ENCODE results near the gene STAT5B. TPM values are rescaled to one million over a fixed set of nuclear protein-coding genes. Genes with fewer than 3 reads are reported as not detected.
"Not testable (repeated sequence)": the region's sequence is repeated elsewhere in the genome, so short reads cannot be mapped to it uniquely, and the experiment has no call there.

The STAT5B gene
- total RNA-seq, 2 experiments from 2014 or later, result 92.7 to 94.4 TPM

DNA sequence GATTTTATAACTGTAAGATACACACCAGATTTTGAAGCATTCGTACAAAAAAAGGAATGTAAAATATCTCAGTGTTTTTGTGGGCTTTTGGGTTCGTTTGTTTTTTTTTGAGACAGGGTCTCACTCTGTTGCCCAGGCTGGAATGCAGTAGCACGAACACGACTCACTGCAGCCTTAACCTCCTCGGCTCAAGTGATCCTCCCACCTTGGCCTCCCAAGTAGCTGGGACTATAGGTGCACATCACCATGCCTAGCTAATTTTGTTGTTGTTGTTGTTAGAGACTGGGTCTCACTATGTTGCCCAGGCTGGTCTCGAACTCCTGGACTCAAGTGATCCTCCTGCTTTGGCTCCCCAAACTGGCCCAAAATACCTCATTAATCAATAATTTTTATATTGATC is 15.9 kb downstream of the STAT5B start:
- POLR2A ChIA-PET, result interaction anchor here (2.6 kb wide), 1 partner anchor 10 kb away, joined by 8 read pairs; no protein-coding TSS in a partner anchor
- Mint-ChIP-seq H3K27ac (no peak overlapping the region), H3K4me3 (no peak overlapping the region), H3K27me3 (ENCODE audit: low read depth) (no peaks in the 10 kb centered on the region), H3K4me1 (ENCODE audit: low read depth) (peaks cover 3% of the 10 kb centered on the region), H3K36me3 (ENCODE audit: low read depth) (peaks cover 3% of the 10 kb centered on the region), H3K9me3 (ENCODE audit: insufficient read depth) (no peaks in the 10 kb centered on the region)
- ATAC-seq (no peak), DNase-seq (no peak)
- CTCF ChIA-PET, result interaction anchor here (0.8 to 1.3 kb wide), 3 partner anchors 9 to 13 kb away, joined by 3 to 4 read pairs (median 3); no protein-coding TSS in a partner anchor

DNA sequence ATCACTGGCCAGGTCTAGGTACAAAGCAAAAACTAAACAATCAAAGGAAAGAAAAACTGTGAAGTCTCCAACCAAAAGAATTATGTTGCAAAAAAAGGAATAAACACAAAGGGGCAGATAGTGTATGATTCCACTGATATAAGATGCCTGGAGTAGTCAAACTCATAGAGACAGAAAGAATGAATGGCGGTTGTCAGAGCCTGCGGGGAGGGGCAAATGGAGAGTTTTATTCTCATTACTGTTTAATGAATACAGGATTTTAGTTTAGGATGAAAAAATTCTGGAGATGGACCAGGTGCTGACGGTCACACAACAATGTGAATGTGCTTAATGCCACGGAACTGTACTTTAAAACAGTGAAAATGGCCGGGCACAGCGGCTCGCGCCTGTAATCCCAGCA is 20.7 kb downstream of the STAT5B start:
- peaks cover 20% of the 10 kb centered on the region for H3K4me1 Mint-ChIP-seq (ENCODE audit: low read depth)
- ATAC-seq (no peak), DNase-seq (no peak)
- no peak overlapping the region for H3K4me3 Mint-ChIP-seq
- ChIA-PET CTCF (interaction anchor here (2.4 kb wide), 1 partner anchor 33 kb away, joined by 8 read pairs; no protein-coding TSS in a partner anchor), POLR2A (interaction anchor here (0.5 kb wide), 1 partner anchor 24 kb away, joined by 3 read pairs; no protein-coding TSS in a partner anchor)
- H3K36me3 Mint-ChIP-seq (ENCODE audit: low read depth), result peaks cover 2% of the 10 kb centered on the region
- H3K27me3 Mint-ChIP-seq (ENCODE audit: low read depth), result no peaks in the 10 kb centered on the region
- no peak overlapping the region for H3K27ac Mint-ChIP-seq
- no peaks in the 10 kb centered on the region for H3K9me3 Mint-ChIP-seq (ENCODE audit: insufficient read depth)

DNA sequence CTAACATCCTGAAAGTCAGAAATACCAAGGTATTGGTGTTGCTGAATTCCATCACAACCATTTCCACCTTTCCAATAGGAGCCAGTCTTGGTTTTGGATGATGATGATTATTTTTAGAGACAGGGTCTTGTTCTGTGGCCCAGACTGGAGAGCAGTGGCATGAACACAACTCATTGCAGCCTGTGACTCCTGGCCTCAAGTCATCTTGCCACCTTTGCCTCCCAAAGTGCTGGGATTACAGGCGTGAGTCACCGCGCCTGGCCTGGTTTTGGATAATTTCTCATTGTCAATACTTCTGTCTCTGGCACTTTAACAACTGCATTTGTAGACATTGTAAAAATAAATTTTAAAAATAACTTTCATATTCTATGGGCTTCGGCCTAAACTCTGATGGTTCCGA is 22.6 kb downstream of the STAT5B start:
- DNase-seq (no peak), ATAC-seq (no peak)
- no peak overlapping the region for H3K27ac Mint-ChIP-seq
- peaks cover 37% of the 10 kb centered on the region for H3K4me1 Mint-ChIP-seq (ENCODE audit: low read depth)
- H3K9me3 Mint-ChIP-seq (ENCODE audit: insufficient read depth), result no peaks in the 10 kb centered on the region
- no peaks in the 10 kb centered on the region for H3K27me3 Mint-ChIP-seq (ENCODE audit: low read depth)
- peaks cover 9% of the 10 kb centered on the region for H3K36me3 Mint-ChIP-seq (ENCODE audit: low read depth)
- H3K4me3 Mint-ChIP-seq, result no peak overlapping the region
- POLR2A ChIA-PET, result no interaction called here
- CTCF ChIA-PET, result interaction anchor here (1.1 to 2.4 kb wide), 4 partner anchors 16 to 58 kb away, joined by 3 to 8 read pairs (median 4); no protein-coding TSS in a partner anchor

DNA sequence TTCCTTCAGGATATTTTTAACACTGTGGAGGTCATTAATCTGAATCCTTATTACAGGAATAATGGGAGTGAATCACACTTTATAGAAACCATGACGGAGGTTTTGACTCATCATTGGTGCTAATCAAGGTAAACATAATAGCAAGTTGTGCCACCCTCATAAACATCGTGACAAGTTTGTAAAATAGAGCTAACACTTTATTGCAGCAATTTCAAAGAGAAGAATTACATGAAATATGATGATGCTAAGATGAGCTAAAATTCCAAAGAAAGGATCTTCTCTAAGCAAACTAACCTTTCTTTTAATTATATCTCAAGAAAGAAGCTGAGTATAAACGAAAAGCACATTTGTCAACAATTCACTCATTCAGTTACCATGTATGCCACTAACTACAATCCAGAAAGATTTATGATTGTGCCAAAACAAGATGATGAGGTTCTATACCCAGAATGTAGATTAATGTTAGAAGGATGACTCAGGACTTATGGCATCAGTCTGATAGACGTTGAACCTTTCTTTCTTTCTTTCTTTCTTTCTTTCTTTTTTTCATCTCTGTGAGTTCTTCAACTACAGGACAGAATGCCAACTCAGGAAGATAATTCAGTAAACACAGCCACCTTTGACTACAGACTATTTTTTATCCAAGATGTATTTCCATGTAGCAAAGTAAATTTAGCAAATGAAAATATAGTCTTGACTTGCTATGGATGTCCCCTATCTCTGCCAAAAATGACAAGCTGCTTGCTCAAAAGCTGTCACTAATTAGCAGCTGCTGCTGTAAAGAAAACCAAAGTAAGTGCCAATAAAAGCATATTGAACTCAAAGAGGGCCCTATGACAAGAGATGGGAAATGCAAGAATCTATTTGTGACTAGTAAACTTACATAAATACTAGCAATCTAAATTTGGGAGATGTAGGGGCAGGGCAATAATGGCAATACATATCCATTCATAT is 23.3 kb downstream of the STAT5B start:
- no peaks in the 10 kb centered on the region for H3K27me3 Mint-ChIP-seq (ENCODE audit: low read depth)
- H3K36me3 Mint-ChIP-seq (ENCODE audit: low read depth), result peaks cover 9% of the 10 kb centered on the region
- no peak overlapping the region for H3K4me3 Mint-ChIP-seq
- H3K27ac Mint-ChIP-seq, result peak overlapping the region; percentile 0
- ChIA-PET CTCF (interaction anchor here (0.9 to 1.6 kb wide), 5 partner anchors 10 to 59 kb away, joined by 3 to 7 read pairs (median 4); no protein-coding TSS in a partner anchor), POLR2A (interaction anchor here (7.0 kb wide), 1 partner anchor 20 kb away, joined by 128 read pairs; the partner anchor contains the start of gene STAT5B)
- peaks cover 43% of the 10 kb centered on the region for H3K4me1 Mint-ChIP-seq (ENCODE audit: low read depth)
- H3K9me3 Mint-ChIP-seq (ENCODE audit: insufficient read depth), result no peaks in the 10 kb centered on the region
- no peak for DNase-seq
- ATAC-seq, result no peak

DNA sequence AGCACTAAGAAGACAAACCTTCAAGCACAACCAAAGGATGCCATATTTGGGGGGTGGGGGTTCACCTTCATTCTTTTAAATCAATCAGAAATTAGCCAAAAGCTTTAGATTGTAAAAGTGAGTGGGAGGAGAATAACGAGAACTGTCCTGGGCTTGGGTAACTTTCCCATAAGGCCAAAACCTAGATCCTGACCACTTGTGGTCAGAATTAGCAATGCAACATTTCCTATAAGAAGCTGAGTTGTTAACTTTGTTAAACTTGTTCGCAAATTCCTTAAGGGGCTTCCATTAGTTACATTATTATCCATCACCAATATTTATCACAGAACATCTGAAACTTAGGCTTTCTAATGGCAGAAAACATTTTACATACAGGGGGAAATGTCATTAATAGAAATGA is 25.1 kb downstream of the STAT5B start:
- ATAC-seq (no peak), DNase-seq (no peak)
- ChIA-PET POLR2A (interaction anchor here (0.6 to 7.0 kb wide), 2 partner anchors 22 to 29 kb away, joined by 6 to 128 read pairs; partner anchors contain the start of gene STAT5B), CTCF (interaction anchor here (0.8 to 2.7 kb wide), 8 partner anchors 12 to 133 kb away, joined by 3 to 24 read pairs (median 5); no protein-coding TSS in a partner anchor)
- Mint-ChIP-seq H3K4me1 (ENCODE audit: low read depth) (peaks cover 58% of the 10 kb centered on the region), H3K27me3 (ENCODE audit: low read depth) (no peaks in the 10 kb centered on the region), H3K36me3 (ENCODE audit: low read depth) (peaks cover 14% of the 10 kb centered on the region), H3K27ac (no peak overlapping the region), H3K9me3 (ENCODE audit: insufficient read depth) (no peaks in the 10 kb centered on the region), H3K4me3 (no peak overlapping the region)

DNA sequence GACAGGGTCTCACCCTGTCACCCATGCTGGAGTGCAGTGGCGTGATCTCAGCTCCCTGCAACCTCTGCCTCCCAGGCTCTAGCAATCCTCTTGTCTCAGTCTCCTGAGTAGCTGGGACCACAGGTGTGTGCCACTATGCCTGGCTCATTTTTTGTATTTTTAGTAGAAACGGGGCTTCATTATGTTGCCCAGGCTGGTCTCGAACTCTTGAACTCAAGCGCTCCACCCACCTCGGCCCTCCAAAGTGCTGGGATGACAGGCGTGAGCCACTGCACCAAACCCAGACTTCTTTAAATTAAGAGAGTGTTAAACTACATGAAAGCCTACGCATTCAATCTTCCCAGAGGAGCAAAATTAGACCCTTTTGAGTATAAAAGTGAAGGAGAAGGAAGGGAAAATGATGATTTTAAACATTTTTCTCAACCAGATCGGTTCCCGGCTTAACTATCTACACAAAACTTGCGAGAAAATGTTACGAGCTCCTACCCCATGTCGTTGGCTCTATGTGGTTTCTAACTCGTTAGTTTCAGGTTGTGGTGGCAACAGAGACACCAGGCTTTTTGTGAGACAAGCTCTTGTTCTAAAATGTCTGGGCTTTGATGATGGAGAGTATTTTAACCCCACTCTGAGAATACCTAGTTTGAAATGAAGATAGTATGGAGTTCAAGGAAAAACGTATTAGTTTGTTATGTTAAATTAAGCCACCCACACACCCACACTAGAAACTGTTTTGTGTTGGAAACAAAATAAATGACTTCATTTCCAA is 26.3 kb downstream of the STAT5B start:
- POLR2A ChIA-PET, result interaction anchor here (0.7 to 7.0 kb wide), 11 partner anchors 8 to 233 kb away, joined by 3 to 128 read pairs (median 5); partner anchors contain the start of genes DNAJC7, GHDC, STAT3 and STAT5A

DNA sequence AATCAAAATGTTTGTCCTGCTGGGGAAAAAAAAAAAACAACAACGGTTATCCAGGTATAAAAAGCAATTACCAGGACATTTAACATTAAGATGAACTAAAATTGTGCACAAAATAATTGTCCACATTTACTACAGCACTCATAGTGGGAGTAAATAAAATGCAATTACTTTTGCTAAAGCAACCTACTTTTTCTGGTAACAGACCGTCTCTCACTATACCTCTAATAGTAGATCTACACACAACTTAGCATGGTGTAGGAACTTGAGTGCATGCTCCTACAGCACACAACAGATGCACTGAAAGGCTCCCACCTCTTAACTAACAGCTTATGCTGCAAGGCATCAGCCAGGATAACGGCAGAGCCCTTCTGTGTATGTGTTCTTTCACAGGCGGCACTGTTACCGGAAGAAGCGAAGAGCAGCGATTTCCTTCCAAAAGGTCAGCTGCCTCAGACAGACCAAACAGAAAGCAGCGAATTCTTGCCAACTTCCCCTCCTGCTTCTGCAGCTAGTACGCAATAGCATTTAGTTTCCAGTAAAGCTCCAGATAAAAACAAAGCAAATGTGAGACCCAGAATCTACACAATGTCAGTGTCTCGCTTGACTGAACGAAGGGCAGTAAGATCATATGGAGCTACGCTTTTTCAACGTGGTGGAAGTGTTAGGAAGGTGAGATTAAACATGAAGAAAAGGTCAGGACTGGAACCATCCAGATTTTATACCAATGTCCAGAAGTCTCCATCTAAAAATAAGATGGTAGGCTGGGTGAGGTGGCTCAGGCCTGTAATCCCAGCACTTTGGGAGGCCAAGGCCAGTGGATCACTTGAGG is 27.6 kb downstream of the STAT5B start:
- CTCF ChIA-PET, result interaction anchor here (0.6 to 3.0 kb wide), 15 partner anchors 12 to 279 kb away, joined by 3 to 34 read pairs (median 4); partner anchors contain the start of genes GHDC, KCNH4, STAT5A and STAT5B
- H3K4me3 Mint-ChIP-seq, result peak overlapping the region; percentile 78
- H3K4me1 Mint-ChIP-seq (ENCODE audit: low read depth), result peaks cover 65% of the 10 kb centered on the region
- peak overlapping the region; percentile 90 for H3K27ac Mint-ChIP-seq
- peak; percentile 93 for ATAC-seq
- H3K27me3 Mint-ChIP-seq (ENCODE audit: low read depth), result no peaks in the 10 kb centered on the region
- POLR2A ChIA-PET, result interaction anchor here (0.6 to 7.0 kb wide), 17 partner anchors 10 to 387 kb away, joined by 3 to 128 read pairs (median 5); partner anchors contain the start of genes DNAJC7, GHDC, STAT3 and STAT5A
- peaks cover 16% of the 10 kb centered on the region for H3K36me3 Mint-ChIP-seq (ENCODE audit: low read depth)
- DNase-seq, result peak; percentile 88
- H3K9me3 Mint-ChIP-seq (ENCODE audit: insufficient read depth), result no peaks in the 10 kb centered on the region

More for the DNA sequence above, 26.3 kb downstream of the STAT5B start:
- peaks cover 61% of the 10 kb centered on the region for H3K4me1 Mint-ChIP-seq (ENCODE audit: low read depth)
- CTCF ChIA-PET, result interaction anchor here (0.7 to 2.7 kb wide), 15 partner anchors 13 to 278 kb away, joined by 3 to 24 read pairs (median 4); partner anchors contain the start of genes KCNH4, STAT5A and STAT5B
- no peaks in the 10 kb centered on the region for H3K27me3 Mint-ChIP-seq (ENCODE audit: low read depth)
- peak; percentile 65 for DNase-seq
- peaks cover 15% of the 10 kb centered on the region for H3K36me3 Mint-ChIP-seq (ENCODE audit: low read depth)
- H3K9me3 Mint-ChIP-seq (ENCODE audit: insufficient read depth), result no peaks in the 10 kb centered on the region
- peak overlapping the region; percentile 84 for H3K27ac Mint-ChIP-seq
- ATAC-seq, result peak; percentile 61
- H3K4me3 Mint-ChIP-seq, result peak overlapping the region; percentile 63

DNA sequence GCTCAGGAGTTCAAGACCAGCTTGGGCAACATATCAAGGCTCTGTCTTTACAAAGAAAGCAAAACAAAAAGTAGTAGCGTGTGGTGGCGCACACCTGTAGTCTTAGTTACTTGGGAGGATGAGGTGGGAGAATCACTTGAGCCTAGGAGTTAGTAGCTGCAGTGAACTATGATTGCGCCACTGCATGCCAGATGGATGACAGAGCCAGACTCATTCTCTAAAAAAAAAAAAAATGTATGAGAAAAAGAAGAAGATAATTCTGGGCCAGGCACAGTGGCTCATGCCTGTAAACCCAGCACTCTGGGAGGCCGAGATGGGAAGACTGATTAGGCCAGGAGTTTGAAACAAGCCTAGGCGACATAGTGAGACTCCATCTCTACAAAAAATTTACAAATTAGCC is 28.5 kb downstream of the STAT5B start:
- Mint-ChIP-seq H3K9me3 (ENCODE audit: insufficient read depth) (no peaks in the 10 kb centered on the region), H3K4me1 (ENCODE audit: low read depth) (peaks cover 60% of the 10 kb centered on the region), H3K27me3 (ENCODE audit: low read depth) (no peaks in the 10 kb centered on the region), H3K27ac (peak overlapping the region; percentile 77), H3K36me3 (ENCODE audit: low read depth) (peaks cover 16% of the 10 kb centered on the region), H3K4me3 (peak overlapping the region; percentile 10)
- ATAC-seq (no peak), DNase-seq (no peak)
- ChIA-PET POLR2A (interaction anchor here (0.7 to 7.0 kb wide), 5 partner anchors 16 to 147 kb away, joined by 3 to 128 read pairs (median 15); partner anchors contain the start of genes STAT5A and STAT5B), CTCF (interaction anchor here (0.6 to 3.0 kb wide), 11 partner anchors 13 to 247 kb away, joined by 3 to 34 read pairs (median 3); partner anchors contain the start of genes GHDC and STAT3)

DNA sequence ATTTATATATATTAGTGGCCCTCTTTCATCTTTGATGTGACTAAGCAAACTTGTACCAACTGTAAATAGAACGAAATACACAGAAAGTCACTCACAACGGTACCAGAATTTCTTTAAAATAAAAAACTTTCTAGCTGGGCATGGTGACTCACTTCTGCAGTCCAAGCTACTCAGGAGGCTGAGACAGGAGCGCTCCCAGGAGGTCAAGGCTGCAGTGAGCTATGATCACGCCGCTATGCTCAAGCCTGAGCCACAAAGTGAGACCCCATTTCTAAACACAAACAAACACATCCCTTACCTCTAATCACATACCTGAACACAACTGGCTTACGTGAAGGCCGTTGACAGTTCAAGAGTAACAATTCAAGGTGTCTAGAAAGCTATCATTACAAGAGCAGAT is 29.7 kb downstream of the STAT5B start:
- Mint-ChIP-seq H3K27ac (peak overlapping the region; percentile 77), H3K27me3 (ENCODE audit: low read depth) (no peaks in the 10 kb centered on the region), H3K36me3 (ENCODE audit: low read depth) (peaks cover 16% of the 10 kb centered on the region), H3K4me3 (peak overlapping the region; percentile 20), H3K4me1 (ENCODE audit: low read depth) (peaks cover 55% of the 10 kb centered on the region), H3K9me3 (ENCODE audit: insufficient read depth) (no peaks in the 10 kb centered on the region)
- POLR2A ChIA-PET, result interaction anchor here (1.0 to 7.0 kb wide), 5 partner anchors 9 to 134 kb away, joined by 3 to 128 read pairs (median 4); partner anchors contain the start of genes DHX58, STAT5A and STAT5B
- ATAC-seq, result no peak
- no peak for DNase-seq
- CTCF ChIA-PET, result interaction anchor here (0.7 to 3.0 kb wide), 9 partner anchors 12 to 156 kb away, joined by 3 to 34 read pairs (median 4); partner anchors contain the start of genes STAT3 and STAT5A

DNA sequence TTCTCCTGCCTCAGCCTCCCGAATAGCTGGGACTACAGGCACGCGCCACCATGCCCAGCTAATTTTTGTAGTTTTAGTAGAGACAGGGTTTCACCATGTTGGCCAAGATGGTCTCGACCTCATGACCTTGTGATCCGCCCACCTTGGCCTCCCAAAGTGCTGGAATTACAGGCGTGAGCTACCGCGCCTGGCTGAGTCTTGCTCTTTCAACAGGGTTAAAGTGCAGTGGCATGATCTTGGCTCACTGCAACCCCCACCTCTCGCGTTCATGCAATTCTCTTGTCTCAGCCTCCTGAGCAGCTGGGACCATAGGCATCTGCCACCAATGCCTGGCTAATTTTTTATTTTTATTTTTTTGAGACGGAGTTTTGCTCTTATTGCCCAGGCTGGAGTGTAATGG is 31.0 kb downstream of the STAT5B start:
- H3K4me3 Mint-ChIP-seq; H3K27me3 Mint-ChIP-seq (ENCODE audit: low read depth); H3K9me3 Mint-ChIP-seq (ENCODE audit: insufficient read depth); ATAC-seq; H3K27ac Mint-ChIP-seq; DNase-seq: not testable (repeated sequence)
- CTCF ChIA-PET, result interaction anchor here (2.1 kb wide), 1 partner anchor 23 kb away, joined by 7 read pairs; no protein-coding TSS in a partner anchor
- H3K4me1 Mint-ChIP-seq (ENCODE audit: low read depth), result peaks cover 47% of the 10 kb centered on the region
- peaks cover 14% of the 10 kb centered on the region for H3K36me3 Mint-ChIP-seq (ENCODE audit: low read depth)
- POLR2A ChIA-PET, result interaction anchor here (1.4 kb wide), 1 partner anchor 44 kb away, joined by 3 read pairs; no protein-coding TSS in a partner anchor
